Activated B cell treated with CpG ODN at 0.5 μM for 24 hours (primary cell): Measurements from ENCODE around the gene VHLL. TPM values are rescaled to one million over a fixed set of nuclear protein-coding genes. Genes with fewer than 3 reads are reported as not detected.

Experiments used
- ATAC-seq: fragments of 200-7000 bp; cut with Tn5 transposase; one replicate; pipeline ENCODE4 v1.10.0; 2021; ENCODE audit warnings: low read depth, mild to moderate bottlenecking, moderate library complexity
- CTCF ChIA-PET: fragments of 350-600 bp; sonication (Branson Sonifier 250); formaldehyde crosslinking; loops from one replicate; lab custom pipeline; 2021; ENCODE audit warnings: antibody characterized with exemption; lab: Charles Lee
- POLR2A ChIA-PET: fragments of 350-600 bp; sonication (Branson Sonifier 250); formaldehyde crosslinking; loops from one replicate; lab custom pipeline; 2021; ENCODE audit warnings: antibody characterized with exemption; lab: Charles Lee
- DNase-seq: peaks from one replicate; pipeline ENCODE4 v3.0.0; 2022
- H3K27ac Mint-ChIP-seq: one replicate; pipeline ENCODE4 v1.8.0; 2020; ENCODE audit warnings: mixed read lengths
- H3K27me3 Mint-ChIP-seq: one replicate; pipeline ENCODE4 v1.8.0; 2021; ENCODE audit warnings: mixed read lengths
- H3K36me3 Mint-ChIP-seq: one replicate; pipeline ENCODE4 v1.8.0; 2021; ENCODE audit warnings: low read depth, mixed read lengths
- H3K4me1 Mint-ChIP-seq: one replicate; pipeline ENCODE4 v1.8.0; 2021; ENCODE audit warnings: mixed read lengths
- H3K4me3 Mint-ChIP-seq: one replicate; pipeline ENCODE4 v1.8.0; 2020; ENCODE audit warnings: mild to moderate bottlenecking, mixed read lengths
- H3K9me3 Mint-ChIP-seq: one replicate; pipeline ENCODE4 v1.8.0; 2020; ENCODE audit warnings: mixed read lengths
- intact Hi-C: fragments of 100-400 bp; cut with micrococcal nuclease; formaldehyde crosslinking; loops from one replicate; pipeline ENCODE4 v1.15.1; 2024
- total RNA-seq: library from RNA; stranded (reverse); gene quantifications from 2 replicates; pipeline ENCODE4 v1.2.3, GENCODE V29; 2022
- TF ChIP-seq, protein P1 (sequence below): fragments of 200-600 bp; IDR thresholded peaks from one replicate; pipeline ENCODE4 v1.8.0; 2022; ENCODE audit warnings: antibody characterized with exemption, mild to moderate bottlenecking

The VHLL gene
- total RNA-seq, 1 donor from 2014 or later, result not detected

DNA sequence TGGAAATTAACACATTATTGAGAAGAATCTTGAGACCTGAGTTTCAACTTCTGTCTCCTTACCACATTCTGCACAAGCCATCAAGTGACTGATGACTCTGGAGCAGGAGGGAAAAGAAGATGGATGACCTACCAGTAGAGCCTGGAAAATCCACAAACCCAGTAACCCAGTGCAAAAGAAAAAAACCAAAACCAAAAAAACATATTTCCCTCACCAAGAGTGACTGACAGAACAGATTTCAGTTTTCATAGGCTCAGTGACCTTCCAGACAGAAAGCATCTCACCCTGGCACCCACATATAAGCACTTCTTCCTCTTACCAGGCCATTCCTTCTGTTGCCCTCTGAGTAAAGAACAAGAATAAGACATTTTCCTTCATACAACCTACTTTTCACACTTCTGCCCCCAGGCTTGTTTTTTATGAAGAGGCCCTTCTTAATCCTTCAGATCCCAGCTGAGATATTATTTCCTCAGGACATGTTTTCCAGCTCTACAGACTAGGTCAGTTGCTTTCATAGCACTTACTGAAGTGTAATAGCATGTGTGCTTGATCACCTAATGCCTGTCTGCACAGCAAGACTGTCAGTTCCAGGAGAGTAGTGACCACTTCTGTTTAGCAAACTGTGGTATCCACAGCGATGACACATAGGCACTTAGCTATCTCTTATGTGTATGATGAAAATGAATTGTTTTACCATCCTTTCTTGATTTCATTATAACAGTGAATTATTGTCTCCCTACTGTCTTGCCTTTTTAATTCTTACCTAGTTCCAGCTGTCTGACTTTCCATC, 43.3 kb upstream of the VHLL start:
- Mint-ChIP-seq H3K4me3 (no peak overlapping the region), H3K9me3 (no peaks in the 10 kb centered on the region), H3K4me1 (peaks cover 14% of the 10 kb centered on the region), H3K27me3 (peaks cover 11% of the 10 kb centered on the region), H3K27ac (no peak overlapping the region), H3K36me3 (peaks cover 12% of the 10 kb centered on the region)
- POLR2A ChIA-PET, result no interaction called here
- intact Hi-C loops, result no loop called here
- CTCF ChIA-PET, result interaction anchor here (0.9 to 1.9 kb wide), 2 partner anchors 43 to 429 kb away, joined by 3 to 8 read pairs; no protein-coding TSS in a partner anchor
- no peak for ATAC-seq
- TF ChIP-seq, protein P1, sequence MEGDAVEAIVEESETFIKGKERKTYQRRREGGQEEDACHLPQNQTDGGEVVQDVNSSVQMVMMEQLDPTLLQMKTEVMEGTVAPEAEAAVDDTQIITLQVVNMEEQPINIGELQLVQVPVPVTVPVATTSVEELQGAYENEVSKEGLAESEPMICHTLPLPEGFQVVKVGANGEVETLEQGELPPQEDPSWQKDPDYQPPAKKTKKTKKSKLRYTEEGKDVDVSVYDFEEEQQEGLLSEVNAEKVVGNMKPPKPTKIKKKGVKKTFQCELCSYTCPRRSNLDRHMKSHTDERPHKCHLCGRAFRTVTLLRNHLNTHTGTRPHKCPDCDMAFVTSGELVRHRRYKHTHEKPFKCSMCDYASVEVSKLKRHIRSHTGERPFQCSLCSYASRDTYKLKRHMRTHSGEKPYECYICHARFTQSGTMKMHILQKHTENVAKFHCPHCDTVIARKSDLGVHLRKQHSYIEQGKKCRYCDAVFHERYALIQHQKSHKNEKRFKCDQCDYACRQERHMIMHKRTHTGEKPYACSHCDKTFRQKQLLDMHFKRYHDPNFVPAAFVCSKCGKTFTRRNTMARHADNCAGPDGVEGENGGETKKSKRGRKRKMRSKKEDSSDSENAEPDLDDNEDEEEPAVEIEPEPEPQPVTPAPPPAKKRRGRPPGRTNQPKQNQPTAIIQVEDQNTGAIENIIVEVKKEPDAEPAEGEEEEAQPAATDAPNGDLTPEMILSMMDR, result no peak
- no peak for DNase-seq

DNA sequence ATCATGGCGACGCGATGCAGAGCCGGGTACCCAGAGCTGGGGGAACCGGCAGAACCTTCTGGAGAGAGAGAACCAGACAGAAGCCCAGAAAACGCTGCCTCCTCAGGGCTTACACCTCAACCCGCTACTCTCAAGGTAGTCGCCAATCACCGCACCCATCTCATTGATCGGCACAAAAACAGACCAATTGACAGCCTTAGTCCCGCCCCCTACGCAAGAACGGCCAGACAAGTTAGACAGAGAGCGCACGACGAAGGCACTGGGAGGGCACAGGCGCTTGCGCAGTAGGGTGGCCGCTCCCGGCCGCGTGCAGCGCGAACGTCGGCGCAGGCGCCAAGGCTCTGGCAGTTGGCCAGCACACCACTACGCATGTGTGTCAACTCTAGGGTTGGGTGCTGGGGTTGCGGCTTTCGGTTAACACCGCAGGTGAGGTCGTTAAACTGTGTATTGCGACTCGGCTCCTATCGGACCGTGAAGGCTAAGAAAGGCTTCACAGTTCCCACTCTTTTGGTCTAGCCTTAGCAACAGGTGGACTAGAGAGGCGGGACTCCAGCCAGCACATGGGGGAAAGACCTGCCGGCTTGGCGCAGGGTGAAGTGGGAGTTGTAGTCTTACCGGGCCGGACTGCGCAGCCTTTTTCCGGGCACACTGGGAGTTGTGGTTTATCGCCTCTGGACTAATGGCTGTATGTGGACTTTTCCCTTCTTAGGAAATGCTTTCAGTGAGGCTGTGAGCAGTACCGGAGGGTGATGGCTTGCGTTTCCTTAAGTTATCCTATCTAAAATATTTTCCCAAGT, 39.3 kb upstream of the VHLL start, which contains the start of the genes CCT3 and TSACC:
CCT3 (minus strand) TSS at position 113 of the 797 bp plus-strand sequence; CDS start at position 5, 108 bp downstream.
TSACC (plus strand) TSS at position 347 of the 797 bp plus-strand sequence. CDS start 1,232 bp downstream, outside the sequence.
- H3K27me3 Mint-ChIP-seq, result no peaks in the 10 kb centered on the region
- intact Hi-C loops, result loop anchor here (1.0 to 5.0 kb wide), 6 partner anchors 41 to 404 kb away; partner anchors contain the start of genes GLMP, KHDC4, LAMTOR2 and MEX3A
- ChIA-PET CTCF (interaction anchor here (1.6 kb wide), 1 partner anchor 19 kb away, joined by 4 read pairs; no protein-coding TSS in a partner anchor), POLR2A (interaction anchor here (0.5 to 1.2 kb wide), 5 partner anchors 56 to 429 kb away, joined by 3 to 5 read pairs (median 3); partner anchors contain the start of genes PRCC and SMG5)
- H3K36me3 Mint-ChIP-seq, result peaks cover 46% of the 10 kb centered on the region
- DNase-seq (peak; percentile 99), ATAC-seq (peak; percentile 95)
- TF ChIP-seq, protein P1, result no peak
- peaks cover 40% of the 10 kb centered on the region for H3K4me1 Mint-ChIP-seq
- H3K27ac Mint-ChIP-seq, result peak within 1 kb of the TSS; percentile 97
- H3K9me3 Mint-ChIP-seq, result no peaks in the 10 kb centered on the region
- peak within 1 kb of the TSS; percentile 97 for H3K4me3 Mint-ChIP-seq

DNA sequence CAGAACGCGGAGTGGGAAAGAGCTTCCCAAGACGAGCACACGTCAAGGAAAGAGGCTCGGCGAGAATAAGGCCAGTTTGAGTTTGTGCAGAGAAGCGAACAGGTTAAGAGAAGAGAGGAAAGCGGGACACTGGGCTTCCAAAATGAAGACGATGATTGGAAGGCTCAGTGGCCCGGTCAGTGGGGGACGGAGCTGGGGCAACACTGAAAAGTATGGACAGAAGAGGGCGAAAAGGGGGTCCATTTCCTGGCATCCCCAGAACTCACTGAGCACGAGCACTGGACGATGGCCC, 38.7 kb upstream of the VHLL start:
- CTCF ChIA-PET, result interaction anchor here (1.6 kb wide), 1 partner anchor 18 kb away, joined by 4 read pairs; no protein-coding TSS in a partner anchor
- POLR2A ChIA-PET, result interaction anchor here (0.5 to 1.2 kb wide), 5 partner anchors 55 to 429 kb away, joined by 3 to 5 read pairs (median 3); partner anchors contain the start of genes PRCC and SMG5
- Mint-ChIP-seq H3K9me3 (no peaks in the 10 kb centered on the region), H3K27me3 (no peaks in the 10 kb centered on the region), H3K4me1 (peaks cover 40% of the 10 kb centered on the region), H3K4me3 (peak overlapping the region; percentile 97), H3K27ac (peak overlapping the region; percentile 97), H3K36me3 (peaks cover 48% of the 10 kb centered on the region)
- ATAC-seq (no peak), DNase-seq (no peak)
- intact Hi-C loops, result loop anchor here (1.0 to 5.0 kb wide), 6 partner anchors 41 to 404 kb away; partner anchors contain the start of genes GLMP, KHDC4, LAMTOR2 and MEX3A
- TF ChIP-seq, protein P1, result no peak

DNA sequence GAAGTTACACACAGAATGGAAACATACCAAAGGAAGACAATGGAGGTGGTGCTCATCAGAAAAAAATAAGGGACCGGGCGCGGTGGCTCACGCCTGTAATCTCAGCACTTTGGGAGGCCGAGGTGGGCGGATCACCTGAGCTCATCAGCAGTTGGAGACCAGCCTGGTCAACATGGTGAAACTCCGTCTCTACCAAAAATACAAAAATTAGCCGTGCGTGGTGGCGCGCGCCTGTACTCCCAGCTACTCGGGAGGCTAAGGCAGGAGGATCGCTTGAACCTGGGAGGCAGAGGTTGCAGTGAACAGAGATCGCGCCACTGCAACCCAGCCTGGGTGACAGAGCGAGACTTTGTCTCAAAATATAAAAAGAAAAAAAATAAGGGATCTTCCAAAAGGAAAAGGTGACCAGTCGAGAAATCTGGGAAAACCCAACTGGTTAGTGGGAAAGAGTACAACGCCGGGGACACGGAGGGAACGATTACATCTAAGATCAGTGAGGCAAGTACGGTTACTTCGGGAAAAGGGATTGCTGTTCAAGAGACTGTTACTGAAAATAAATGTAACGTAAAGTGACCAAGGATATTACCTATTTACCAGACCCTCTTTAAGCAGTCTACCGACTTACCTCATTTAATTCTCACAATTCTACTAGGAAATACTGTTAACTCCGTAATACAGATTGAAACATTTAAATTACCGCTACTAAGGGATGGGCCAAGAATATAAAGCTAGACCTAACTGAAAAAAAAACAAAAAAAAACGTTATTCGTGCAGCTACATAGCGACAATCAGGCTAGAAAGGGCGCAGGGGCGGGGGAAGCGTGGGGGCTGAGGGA, 38.2 kb upstream of the VHLL start:
- Mint-ChIP-seq H3K27ac (peak overlapping the region; percentile 97), H3K27me3 (no peaks in the 10 kb centered on the region), H3K36me3 (peaks cover 48% of the 10 kb centered on the region), H3K4me1 (peaks cover 40% of the 10 kb centered on the region), H3K9me3 (no peaks in the 10 kb centered on the region), H3K4me3 (peak overlapping the region; percentile 97)
- CTCF ChIA-PET, result interaction anchor here (1.6 kb wide), 1 partner anchor 18 kb away, joined by 4 read pairs; no protein-coding TSS in a partner anchor
- DNase-seq (no peak), ATAC-seq (no peak)
- TF ChIP-seq, protein P1, result no peak
- intact Hi-C loops, result loop anchor here (5.0 kb wide), 2 partner anchors 40 to 255 kb away; partner anchors contain the start of genes GLMP, MEX3A and VHLL
- POLR2A ChIA-PET, result interaction anchor here (0.5 to 1.2 kb wide), 6 partner anchors 11 to 430 kb away, joined by 3 to 5 read pairs (median 4); partner anchors contain the start of genes PRCC and SMG5
